GM12892 (cell line): ENCODE data around the gene NFASC.

Source experiments
- POLR2A ChIP-seq: IDR thresholded peaks from 2 replicates; pipeline ENCODE4 v1.6.1; 2011; ENCODE audit warnings: low read depth, low read length, control low read depth
- POLR2AphosphoS5 ChIP-seq: IDR thresholded peaks from 2 replicates; pipeline ENCODE4 v1.6.1; 2011; ENCODE audit warnings: low read depth, low read length, control low read depth
- TAF1 ChIP-seq: IDR thresholded peaks from 2 replicates; pipeline ENCODE4 v1.6.1; 2011; ENCODE audit warnings: low read depth, mild to moderate bottlenecking, control low read depth, low read length, borderline replicate concordance

- TF ChIP-seq POLR2AphosphoS5 (no peak), TAF1 (no peak), POLR2A (no peak)
Measured at GRCh38 chr1:204987689-204988088, 117.0 kb downstream of the NFASC start.
